Peyer's patch (tissue), 4 donors: ENCODE results near the gene SERINC4. TPM values are rescaled to one million over a fixed set of nuclear protein-coding genes. Genes with fewer than 3 reads are reported as not detected.

ENCODE experiments used
- DNase-seq, 3 donors: peaks; one replicate each; pipeline ENCODE4 v3.0.0-alpha.2; 2017 to 2019
- H3K27ac ChIP-seq, 4 donors: fragments of 200-600 bp; sonication (generic); one replicate each; pipeline ENCODE4 v1.5.1; 2016 to 2019
- H3K27me3 ChIP-seq, 2 donors: fragments of 200-600 bp; sonication (generic); one replicate each; pipeline ENCODE4 v1.5.1; 2019
- H3K36me3 ChIP-seq, 3 donors: fragments of 200-600 bp; sonication (generic); one replicate each; pipeline ENCODE4 v1.5.1; 2016 to 2019
- H3K4me1 ChIP-seq, 4 donors: fragments of 200-600 bp; sonication (generic); one replicate each; pipeline ENCODE4 v1.5.1; 2016 to 2019
- H3K4me3 ChIP-seq, 4 donors: fragments of 200-600 bp; sonication (generic); 1 replicate in 3 of 4; 2 replicates in 1 of 4; pipeline ENCODE4 v1.5.1; 2016 to 2019; ENCODE audit warnings: mild to moderate bottlenecking in 1 of 4
- H3K9me3 ChIP-seq, 4 donors: fragments of 200-600 bp; sonication (generic); one replicate each; pipeline ENCODE4 v1.5.1; 2016 to 2019; ENCODE audit warnings: mild to moderate bottlenecking in 1 of 4
- POLR2A ChIP-seq, 2 donors: fragments of 450-650 bp; IDR thresholded peaks; one replicate each; pipeline ENCODE4 v1.5.1; 2017; ENCODE audit warnings: antibody characterized with exemption in 2 of 2, mild to moderate bottlenecking in 2 of 2, moderate library complexity in 2 of 2
- total RNA-seq, 4 donors: library from RNA; depleted of rRNA; stranded (reverse); fragments of >200 nt; gene quantifications; one replicate each; pipeline ENCODE4 v1.1.0, GENCODE V29; 2016
- TF ChIP-seq, protein P1 (sequence below), 6 experiments: fragments of 450-650 bp in 4 of 6; fragments of 200-600 bp in 2 of 6; sonication (generic) in 1 of 6; IDR thresholded peaks; one replicate each; pipeline ENCODE4 v1.5.1; 2017 to 2019; ENCODE audit warnings: antibody characterized with exemption in 6 of 6, mild to moderate bottlenecking in 3 of 6, moderate library complexity in 1 of 6

The SERINC4 gene
- total RNA-seq, 4 donors from 2014 or later: not detected

DNA sequence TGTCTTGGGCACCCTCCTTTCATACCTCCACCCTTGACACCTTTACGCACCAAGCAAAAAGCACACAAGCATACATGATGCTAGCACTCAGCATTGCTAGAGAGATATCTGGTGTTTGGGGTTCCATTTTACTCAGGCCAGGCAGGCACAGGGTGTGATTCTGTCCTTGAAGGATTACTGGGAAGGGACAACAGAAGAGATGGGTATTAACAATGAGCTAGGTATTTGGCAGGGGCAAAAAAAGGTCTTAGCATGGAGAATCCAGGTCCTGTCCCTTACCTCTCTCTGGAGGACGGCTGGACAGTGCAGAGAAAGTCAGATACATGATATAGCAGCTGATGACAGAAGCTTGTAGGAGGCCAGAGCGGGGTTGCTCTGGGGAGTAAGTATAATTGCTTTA, 3.5 kb downstream of the SERINC4 start:
- DNase-seq: no peak
- Histone ChIP-seq H3K27ac (no peak overlapping the region), H3K4me1 (peaks cover 5 to 63% (median 10%) of the 10 kb centered on the region in 4 donors), H3K36me3 (peaks cover 0 to 46% (median 0%) of the 10 kb centered on the region in 3 donors), H3K27me3 (no peaks in the 10 kb centered on the region), H3K9me3 (no peaks in the 10 kb centered on the region), H3K4me3 (no peak overlapping the region)
- TF ChIP-seq, protein P1, sequence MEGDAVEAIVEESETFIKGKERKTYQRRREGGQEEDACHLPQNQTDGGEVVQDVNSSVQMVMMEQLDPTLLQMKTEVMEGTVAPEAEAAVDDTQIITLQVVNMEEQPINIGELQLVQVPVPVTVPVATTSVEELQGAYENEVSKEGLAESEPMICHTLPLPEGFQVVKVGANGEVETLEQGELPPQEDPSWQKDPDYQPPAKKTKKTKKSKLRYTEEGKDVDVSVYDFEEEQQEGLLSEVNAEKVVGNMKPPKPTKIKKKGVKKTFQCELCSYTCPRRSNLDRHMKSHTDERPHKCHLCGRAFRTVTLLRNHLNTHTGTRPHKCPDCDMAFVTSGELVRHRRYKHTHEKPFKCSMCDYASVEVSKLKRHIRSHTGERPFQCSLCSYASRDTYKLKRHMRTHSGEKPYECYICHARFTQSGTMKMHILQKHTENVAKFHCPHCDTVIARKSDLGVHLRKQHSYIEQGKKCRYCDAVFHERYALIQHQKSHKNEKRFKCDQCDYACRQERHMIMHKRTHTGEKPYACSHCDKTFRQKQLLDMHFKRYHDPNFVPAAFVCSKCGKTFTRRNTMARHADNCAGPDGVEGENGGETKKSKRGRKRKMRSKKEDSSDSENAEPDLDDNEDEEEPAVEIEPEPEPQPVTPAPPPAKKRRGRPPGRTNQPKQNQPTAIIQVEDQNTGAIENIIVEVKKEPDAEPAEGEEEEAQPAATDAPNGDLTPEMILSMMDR (IDR thresholded peaks at IDR 0.05): no peak
- TF ChIP-seq POLR2A (IDR thresholded peaks at IDR 0.05): no peak

GRCh38 chr15:43795997-43796396, 4.0 kb downstream of the SERINC4 start:
- Histone ChIP-seq H3K9me3 (no peaks in the 10 kb centered on the region), H3K27me3 (no peaks in the 10 kb centered on the region), H3K4me1 (peaks cover 5 to 58% (median 7%) of the 10 kb centered on the region in 4 donors), H3K4me3 (no peak overlapping the region), H3K36me3 (peaks cover 0 to 46% (median 0%) of the 10 kb centered on the region in 3 donors), H3K27ac (no peak overlapping the region)
- TF ChIP-seq POLR2A (IDR thresholded peaks at IDR 0.05): no peak
- TF ChIP-seq, protein P1 (IDR thresholded peaks at IDR 0.05): no peak
- no peak for DNase-seq

GRCh38 chr15:43795197-43795596, 4.8 kb downstream of the SERINC4 start:
- Histone ChIP-seq H3K27me3 (no peaks in the 10 kb centered on the region), H3K4me1 (peaks cover 2 to 58% (median 7%) of the 10 kb centered on the region in 4 donors), H3K27ac (peak overlapping the region in 1 of 4 donors; percentile 8), H3K4me3 (no peak overlapping the region), H3K36me3 (peaks cover 0 to 46% (median 0%) of the 10 kb centered on the region in 3 donors), H3K9me3 (no peaks in the 10 kb centered on the region)
- TF ChIP-seq, protein P1 (IDR thresholded peaks at IDR 0.05): no peak
- no peak for TF ChIP-seq POLR2A (IDR thresholded peaks at IDR 0.05)
- no peak for DNase-seq

DNA sequence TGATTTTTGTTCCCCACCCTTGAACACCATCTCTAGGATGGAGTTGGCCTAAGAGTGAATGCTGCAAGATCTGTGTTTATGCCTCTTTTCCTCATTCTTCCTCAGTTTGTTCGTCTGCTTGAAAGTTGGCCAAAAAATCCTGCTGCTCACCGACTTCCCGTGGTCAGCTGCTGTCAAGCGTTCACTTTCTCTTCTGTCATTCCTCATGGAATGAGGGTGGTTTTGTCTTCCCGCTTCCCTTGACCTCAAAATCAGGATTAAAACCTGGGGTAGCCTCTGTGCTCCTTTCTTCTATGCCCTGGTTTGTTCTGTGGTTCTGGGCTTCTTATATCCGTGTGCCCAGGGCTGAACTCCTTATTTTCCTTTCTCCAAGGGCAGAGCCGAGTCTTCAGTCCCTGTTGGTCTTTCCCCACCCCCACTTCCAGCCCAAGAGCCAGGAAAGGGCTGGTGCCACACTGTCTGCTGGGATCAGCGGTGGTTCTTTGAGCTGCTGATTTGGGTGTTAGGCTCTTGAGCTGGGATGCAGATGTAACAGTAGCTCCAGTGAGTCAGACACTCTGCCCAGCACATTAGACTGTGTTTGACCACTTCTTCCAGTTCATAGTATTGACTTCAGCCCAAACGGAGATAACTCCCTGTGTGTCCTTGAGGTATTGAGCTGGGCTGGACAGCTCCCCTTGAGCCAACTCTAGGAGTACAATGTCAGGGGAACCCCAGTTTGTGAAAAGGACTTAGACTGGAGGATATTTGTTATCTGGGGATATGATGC, 5.6 kb downstream of the SERINC4 start:
- Histone ChIP-seq H3K27me3 (no peaks in the 10 kb centered on the region), H3K4me3 (no peak overlapping the region), H3K27ac (peak overlapping the region in 2 of 4 donors; percentile 8 to 100), H3K4me1 (peaks cover 2 to 50% (median 7%) of the 10 kb centered on the region in 4 donors), H3K36me3 (peaks cover 0 to 42% (median 0%) of the 10 kb centered on the region in 3 donors), H3K9me3 (no peaks in the 10 kb centered on the region)
- no peak for DNase-seq
- TF ChIP-seq POLR2A (IDR thresholded peaks at IDR 0.05): no peak
- TF ChIP-seq, protein P1 (IDR thresholded peaks at IDR 0.05): no peak

DNA sequence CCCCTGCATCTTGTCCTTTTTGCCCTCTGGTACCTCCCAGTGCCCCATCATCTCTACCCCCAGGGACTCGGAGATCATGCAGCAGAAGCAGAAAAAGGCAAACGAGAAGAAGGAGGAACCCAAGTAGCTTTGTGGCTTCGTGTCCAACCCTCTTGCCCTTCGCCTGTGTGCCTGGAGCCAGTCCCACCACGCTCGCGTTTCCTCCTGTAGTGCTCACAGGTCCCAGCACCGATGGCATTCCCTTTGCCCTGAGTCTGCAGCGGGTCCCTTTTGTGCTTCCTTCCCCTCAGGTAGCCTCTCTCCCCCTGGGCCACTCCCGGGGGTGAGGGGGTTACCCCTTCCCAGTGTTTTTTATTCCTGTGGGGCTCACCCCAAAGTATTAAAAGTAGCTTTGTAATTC, 6.4 kb downstream of the SERINC4 start:
- peak overlapping the region in 2 of 4 donors; percentile 67 to 95 for H3K4me3 ChIP-seq
- no peak for DNase-seq
- H3K36me3 ChIP-seq: peaks cover 0 to 36% (median 0%) of the 10 kb centered on the region in 3 donors
- no peak for TF ChIP-seq POLR2A (IDR thresholded peaks at IDR 0.05)
- TF ChIP-seq, protein P1 (IDR thresholded peaks at IDR 0.05): no peak
- H3K27me3 ChIP-seq: no peaks in the 10 kb centered on the region
- H3K9me3 ChIP-seq: no peaks in the 10 kb centered on the region
- H3K27ac ChIP-seq: peak overlapping the region; percentile 90 to 100 (median 94)
- peaks cover 2 to 42% (median 7%) of the 10 kb centered on the region in 4 donors for H3K4me1 ChIP-seq
